GM21423 (cell line): Measurements from ENCODE around the gene CCDC85C.
A peak's percentile ranks its signal among the peaks of the same experiment; 100 is the strongest.

Source experiments
- ATAC-seq: cut with Tn5 transposase; IDR thresholded peaks from one replicate; pipeline ENCODE4 v1.9.1; 2021; ENCODE audit warnings: mild to moderate bottlenecking, moderate library complexity; ENCODE audit not compliant: unreplicated experiment

CCDC85C gene

GRCh38 chr14:99606359-99606758 is 2.4 kb upstream of the CCDC85C start:
- ATAC-seq = no peak

DNA sequence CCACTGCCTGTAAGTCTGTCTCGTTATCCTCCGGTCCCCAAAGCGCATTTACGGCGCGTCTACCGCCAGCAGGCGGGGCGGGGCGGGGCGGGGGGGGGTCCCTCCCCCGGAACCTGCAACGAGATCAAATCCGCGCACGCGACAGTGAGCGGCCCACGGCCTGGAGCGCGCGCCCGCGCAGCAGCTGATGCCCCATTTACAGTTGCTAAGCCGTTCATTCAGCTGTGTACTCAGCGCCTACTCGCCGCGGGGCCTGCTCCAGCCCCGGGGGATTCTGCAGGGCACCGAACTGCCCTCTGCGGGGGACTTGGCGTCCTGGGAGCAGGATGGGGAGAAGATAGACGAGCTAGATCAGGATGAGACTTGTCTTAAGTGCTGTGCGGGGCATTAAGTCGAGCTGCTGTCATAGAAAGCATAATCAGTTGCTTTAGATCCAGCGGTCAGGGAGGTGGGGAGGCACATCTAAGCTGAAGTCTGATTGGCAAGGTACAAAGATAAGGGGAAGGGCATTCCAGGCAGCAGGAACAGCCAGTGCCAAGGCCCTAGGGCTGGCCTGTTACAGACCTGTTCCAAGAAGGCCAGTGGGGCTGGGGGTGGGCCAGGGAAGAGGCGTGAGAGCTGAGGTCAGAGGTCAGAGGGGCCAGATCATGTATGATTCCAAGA is 1.4 kb upstream of the CCDC85C start:
- ATAC-seq = peak; percentile 25

DNA sequence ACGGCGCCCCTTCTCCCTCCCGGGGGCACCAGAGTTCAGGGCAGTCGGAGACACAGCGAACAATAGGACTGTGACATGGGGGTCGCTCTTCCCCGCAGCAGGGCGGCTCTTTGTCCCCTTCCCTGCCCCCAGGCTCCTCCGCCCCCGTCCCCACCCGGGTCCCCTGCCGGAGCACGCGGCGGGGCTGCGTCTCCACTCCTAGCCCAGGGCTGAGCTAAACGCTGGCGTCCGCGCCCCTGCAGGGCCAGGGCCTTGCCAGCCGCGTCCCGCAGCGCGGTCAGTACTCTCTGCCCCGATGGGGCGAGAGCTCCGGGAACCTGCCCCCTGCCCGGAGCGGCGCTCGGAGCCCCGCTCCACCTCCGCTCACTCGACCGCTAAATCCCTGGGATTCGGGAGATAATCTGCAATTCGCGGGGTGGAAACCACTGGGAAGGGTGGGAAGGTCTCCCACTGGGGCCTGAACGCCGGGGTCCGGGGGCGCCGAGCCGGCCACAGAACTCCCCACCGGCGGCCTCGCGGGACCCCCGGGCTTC is 825 bp upstream of the CCDC85C start:
- peak; percentile 15 for ATAC-seq

DNA sequence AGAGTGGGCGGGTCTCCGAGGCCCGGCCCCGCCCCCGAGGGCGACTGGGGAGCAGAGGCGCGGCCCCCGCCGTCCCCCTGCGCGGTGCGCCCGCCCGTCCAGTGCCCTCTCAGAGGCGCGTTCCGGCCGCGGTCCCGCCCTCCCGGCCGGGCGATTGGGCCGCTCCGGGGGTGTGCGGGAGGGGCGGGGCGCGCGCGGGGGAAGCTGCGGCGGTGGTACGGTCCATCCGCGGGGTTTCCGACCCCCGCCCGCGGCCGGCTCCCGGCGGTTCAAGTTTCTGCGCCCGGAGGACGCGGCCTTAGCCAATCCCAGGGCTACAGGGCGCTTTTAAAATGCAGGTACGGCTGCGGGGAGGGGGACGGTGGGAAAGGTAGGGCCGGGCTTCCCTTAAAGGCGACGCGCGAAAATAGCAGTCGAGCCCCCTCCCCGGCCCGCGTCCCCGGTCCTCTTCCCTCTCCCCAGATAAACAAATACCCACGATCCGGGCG is 315 bp upstream of the CCDC85C start:
- ATAC-seq = peak; percentile 92

- no peak for ATAC-seq
Observed at GRCh38 chr14:99602788-99603415, 1.1 kb downstream of the CCDC85C start.

GRCh38 chr14:99602054-99602787 is 1.8 kb downstream of the CCDC85C start:
- no peak for ATAC-seq

DNA sequence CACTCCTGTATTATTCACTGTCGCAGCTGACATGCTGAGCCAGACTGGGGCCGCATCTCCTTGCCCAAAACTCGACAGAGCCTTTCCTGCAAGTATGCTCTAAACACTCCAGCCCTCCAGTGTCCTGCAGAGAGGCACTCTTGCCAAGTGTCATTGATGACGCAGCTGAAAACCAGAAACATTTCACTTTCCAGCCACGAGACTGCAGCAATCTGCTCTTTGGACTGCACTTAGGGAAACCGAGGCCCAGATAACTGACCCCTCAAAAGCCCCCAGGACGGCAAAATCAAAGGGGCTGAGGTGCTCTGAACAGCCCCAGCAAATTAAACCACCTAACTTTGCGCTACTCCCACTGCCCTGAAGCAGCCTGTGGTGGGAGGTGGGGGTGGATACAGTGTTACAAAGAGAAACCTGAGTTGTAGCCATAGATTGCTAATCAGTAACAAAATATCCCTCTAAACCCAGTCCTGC is 2.6 kb downstream of the CCDC85C start:
- no peak for ATAC-seq

- ATAC-seq = no peak
Observed at GRCh38 chr14:99600232-99600888, 3.6 kb downstream of the CCDC85C start.

- no peak for ATAC-seq
Observed at GRCh38 chr14:99599393-99599792, 4.6 kb downstream of the CCDC85C start.

DNA sequence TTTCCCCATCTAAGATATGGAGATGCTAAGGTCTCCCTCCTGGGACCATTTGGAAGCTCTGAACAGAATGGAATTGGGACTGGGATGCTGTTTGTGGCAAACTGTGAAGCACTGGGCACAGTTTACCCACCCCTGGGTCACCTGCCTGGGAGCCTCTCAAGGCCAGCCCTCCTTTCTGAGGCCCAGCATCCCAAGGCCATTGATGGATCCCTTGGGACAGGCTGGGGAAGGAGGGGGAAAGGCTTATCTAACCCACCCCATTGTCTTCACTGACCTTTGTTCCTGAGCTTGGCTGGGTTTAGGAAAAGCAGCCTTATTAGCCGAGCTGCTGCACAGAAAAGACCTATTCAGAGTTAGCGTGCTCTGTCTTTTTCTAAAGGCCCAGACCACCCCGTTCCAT is 5.2 kb downstream of the CCDC85C start:
- no peak for ATAC-seq

GRCh38 chr14:99597911-99598600 is 6.0 kb downstream of the CCDC85C start:
- ATAC-seq = no peak

DNA sequence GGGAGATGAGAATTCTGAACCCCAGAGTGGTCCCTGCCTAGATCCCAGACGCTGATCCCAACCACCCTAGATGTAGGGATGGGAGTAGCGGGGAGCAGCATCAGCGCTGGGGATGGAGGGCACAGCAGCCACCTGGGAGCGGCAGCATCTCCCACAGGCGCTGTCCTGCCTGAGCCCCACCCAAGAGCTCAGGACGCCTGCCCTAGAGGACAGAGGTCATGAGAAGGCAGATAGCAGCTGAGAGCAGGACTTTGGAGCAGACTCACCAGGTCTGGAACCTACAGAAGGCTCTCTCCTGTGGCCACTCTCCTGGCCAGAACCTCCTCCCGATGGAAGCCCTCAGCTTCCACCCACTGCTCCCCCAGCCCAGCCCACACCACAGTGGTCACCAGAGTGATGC is 7.2 kb downstream of the CCDC85C start:
- no peak for ATAC-seq

DNA sequence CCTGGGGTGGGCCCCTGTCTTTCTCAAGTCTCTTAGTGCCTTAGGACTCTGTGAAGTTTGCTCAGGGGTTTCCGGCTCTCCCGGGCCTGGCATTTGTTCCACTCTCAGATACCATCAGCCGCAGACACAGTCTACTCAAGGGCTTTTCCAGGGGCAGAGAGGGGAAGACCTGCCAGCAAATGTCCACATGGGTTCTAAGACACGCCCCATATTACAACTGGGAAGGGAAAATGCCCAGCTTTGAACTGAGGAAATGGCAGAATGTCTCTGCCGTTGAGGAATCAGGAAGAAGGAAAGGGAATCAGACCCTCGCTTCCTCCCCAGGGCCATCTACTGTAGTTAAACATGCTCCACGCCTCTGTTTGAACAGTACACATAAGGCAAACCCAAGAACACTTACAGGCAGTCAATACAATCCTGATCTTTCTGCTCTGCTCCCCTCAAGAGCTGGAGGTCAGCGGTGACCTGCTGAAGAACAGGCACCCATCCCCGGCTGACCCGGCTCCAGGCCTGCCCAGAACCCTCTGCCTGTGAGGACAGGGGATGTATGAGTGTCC is 7.9 kb downstream of the CCDC85C start:
- ATAC-seq = no peak

- ATAC-seq = no peak
Observed at GRCh38 chr14:99595524-99595923, 8.5 kb downstream of the CCDC85C start.

GRCh38 chr14:99595034-99595433 is 9.0 kb downstream of the CCDC85C start:
- ATAC-seq = peak; percentile 89

DNA sequence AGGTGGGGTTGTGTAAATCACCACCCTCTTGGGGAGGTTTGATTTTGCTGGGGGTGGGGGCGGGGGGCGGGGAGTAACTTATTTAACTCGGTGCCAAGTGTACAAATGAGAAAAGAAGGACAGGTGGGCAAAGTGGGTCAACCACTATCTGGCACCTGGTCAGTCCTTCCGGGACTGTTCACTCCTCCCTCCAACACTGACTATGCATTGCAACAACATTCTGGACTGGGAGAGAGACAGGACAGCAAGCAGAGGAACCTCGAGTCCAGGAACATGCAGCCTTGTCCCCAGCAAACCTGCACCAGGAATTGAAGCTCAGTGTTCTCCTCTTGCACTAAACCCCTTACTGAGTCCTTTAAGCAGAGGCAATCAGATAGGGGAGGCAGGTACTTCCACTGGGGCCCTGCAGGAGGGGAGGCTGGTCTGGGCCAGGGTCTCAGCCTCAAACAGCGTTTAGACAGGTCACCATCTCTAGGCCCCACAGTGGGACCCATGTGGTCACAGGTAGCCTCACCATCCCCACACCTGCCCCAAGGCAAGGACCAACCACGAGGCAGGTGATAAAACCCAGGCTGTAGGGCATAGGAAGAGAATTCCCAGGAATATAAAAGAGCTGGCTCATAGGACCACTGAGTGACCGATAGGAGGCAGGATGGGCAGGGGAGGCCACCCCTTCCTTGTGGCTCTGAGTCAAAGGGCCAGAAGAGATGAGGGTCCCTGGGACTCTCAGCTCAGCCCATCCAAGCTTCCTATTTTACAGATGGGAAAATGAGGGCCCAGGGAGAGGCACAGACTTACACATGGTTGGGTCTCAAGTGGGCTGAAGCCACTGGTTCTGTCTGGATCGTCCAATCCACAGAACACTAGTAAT is 9.8 kb downstream of the CCDC85C start:
- ATAC-seq = no peak

- ATAC-seq = no peak
Observed at GRCh38 chr14:99592933-99593753, 10.9 kb downstream of the CCDC85C start.

GRCh38 chr14:99592394-99592793 is 11.6 kb downstream of the CCDC85C start:
- ATAC-seq = no peak
